Spleen (tissue), 7 donors: Measurements from ENCODE around the gene EI24.

ENCODE experiments used
- POLR2A ChIP-seq, 3 donors: fragments of 450-650 bp; IDR thresholded peaks; one replicate each; pipeline ENCODE4 v1.5.1; 2017; ENCODE audit warnings: antibody characterized with exemption in 3 of 3, mild to moderate bottlenecking in 1 of 3
- POLR2AphosphoS5 ChIP-seq, 3 donors: sonication (generic); formaldehyde crosslinking; IDR thresholded peaks; one replicate each; pipeline ENCODE4 v1.5.1; 2017; ENCODE audit warnings: antibody characterized with exemption in 3 of 3
- TF ChIP-seq, protein P1 (sequence below), 11 experiments: fragments of 200-600 bp in 7 of 11; fragments of 450-650 bp in 4 of 11; sonication (generic) in 4 of 11; IDR thresholded peaks in 8 of 11; conservative IDR thresholded peaks in 3 of 11; 1 replicate in 7 of 11; 2 replicates in 4 of 11; pipeline versions ENCODE4 v1.4.0 to v1.8.0; 2016 to 2021; ENCODE audit warnings: antibody characterized with exemption in 11 of 11, inconsistent platforms in 4 of 11, mild to moderate bottlenecking in 1 of 11
- donor health status: DM: no; HTN: no; CAD: no; lungs with moderate emphysema.
- donor health status: DM: no; HTN: no; CAD: no.
- donor health status: DM: no; HTN: no; CAD: no.

- TF ChIP-seq, protein P1, sequence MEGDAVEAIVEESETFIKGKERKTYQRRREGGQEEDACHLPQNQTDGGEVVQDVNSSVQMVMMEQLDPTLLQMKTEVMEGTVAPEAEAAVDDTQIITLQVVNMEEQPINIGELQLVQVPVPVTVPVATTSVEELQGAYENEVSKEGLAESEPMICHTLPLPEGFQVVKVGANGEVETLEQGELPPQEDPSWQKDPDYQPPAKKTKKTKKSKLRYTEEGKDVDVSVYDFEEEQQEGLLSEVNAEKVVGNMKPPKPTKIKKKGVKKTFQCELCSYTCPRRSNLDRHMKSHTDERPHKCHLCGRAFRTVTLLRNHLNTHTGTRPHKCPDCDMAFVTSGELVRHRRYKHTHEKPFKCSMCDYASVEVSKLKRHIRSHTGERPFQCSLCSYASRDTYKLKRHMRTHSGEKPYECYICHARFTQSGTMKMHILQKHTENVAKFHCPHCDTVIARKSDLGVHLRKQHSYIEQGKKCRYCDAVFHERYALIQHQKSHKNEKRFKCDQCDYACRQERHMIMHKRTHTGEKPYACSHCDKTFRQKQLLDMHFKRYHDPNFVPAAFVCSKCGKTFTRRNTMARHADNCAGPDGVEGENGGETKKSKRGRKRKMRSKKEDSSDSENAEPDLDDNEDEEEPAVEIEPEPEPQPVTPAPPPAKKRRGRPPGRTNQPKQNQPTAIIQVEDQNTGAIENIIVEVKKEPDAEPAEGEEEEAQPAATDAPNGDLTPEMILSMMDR (IDR thresholded peaks at IDR 0.05 in 8 of 11, conservative IDR thresholded peaks at IDR 0.05 in 3 of 11): no peak
- peak in 1 of 3 donors; percentile 2 for TF ChIP-seq POLR2A (IDR thresholded peaks at IDR 0.05)
- no peak for TF ChIP-seq POLR2AphosphoS5 (IDR thresholded peaks at IDR 0.05)
Measured at GRCh38 chr11:125625225-125625629, 56.0 kb downstream of the EI24 start.
